ENCODE results near the gene CDH13. TPM values are rescaled to one million over a fixed set of nuclear protein-coding genes. Genes with fewer than 3 reads are reported as not detected.

Gene CDH13
- polyA plus RNA-seq, 1 donor from 2014 or later = 3.2 TPM

- no peaks in the 10 kb centered on the region for H3K79me2 ChIP-seq (replicated peaks; ENCODE audit: insufficient read depth, low read length)
- no peaks in the 10 kb centered on the region for H3F3A ChIP-seq (ENCODE audit: insufficient read depth, low read length, poor library complexity, severe bottlenecking)
- H3K4me3 ChIP-seq (ENCODE audit: low read length) = no peak overlapping the region
- H3K27me3 ChIP-seq (ENCODE audit: insufficient read depth, low read depth, low read length) = no peaks in the 10 kb centered on the region
- H3K9me3 ChIP-seq (ENCODE audit: low read length) = no peaks in the 10 kb centered on the region
- TF ChIP-seq, protein P1, sequence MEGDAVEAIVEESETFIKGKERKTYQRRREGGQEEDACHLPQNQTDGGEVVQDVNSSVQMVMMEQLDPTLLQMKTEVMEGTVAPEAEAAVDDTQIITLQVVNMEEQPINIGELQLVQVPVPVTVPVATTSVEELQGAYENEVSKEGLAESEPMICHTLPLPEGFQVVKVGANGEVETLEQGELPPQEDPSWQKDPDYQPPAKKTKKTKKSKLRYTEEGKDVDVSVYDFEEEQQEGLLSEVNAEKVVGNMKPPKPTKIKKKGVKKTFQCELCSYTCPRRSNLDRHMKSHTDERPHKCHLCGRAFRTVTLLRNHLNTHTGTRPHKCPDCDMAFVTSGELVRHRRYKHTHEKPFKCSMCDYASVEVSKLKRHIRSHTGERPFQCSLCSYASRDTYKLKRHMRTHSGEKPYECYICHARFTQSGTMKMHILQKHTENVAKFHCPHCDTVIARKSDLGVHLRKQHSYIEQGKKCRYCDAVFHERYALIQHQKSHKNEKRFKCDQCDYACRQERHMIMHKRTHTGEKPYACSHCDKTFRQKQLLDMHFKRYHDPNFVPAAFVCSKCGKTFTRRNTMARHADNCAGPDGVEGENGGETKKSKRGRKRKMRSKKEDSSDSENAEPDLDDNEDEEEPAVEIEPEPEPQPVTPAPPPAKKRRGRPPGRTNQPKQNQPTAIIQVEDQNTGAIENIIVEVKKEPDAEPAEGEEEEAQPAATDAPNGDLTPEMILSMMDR (IDR thresholded peaks at IDR 0.05; ENCODE audit: poor library complexity, severe bottlenecking) = no peak
- TF ChIP-seq RAD21 (conservative IDR thresholded peaks at IDR 0.05) (no peak), EZH2 (IDR thresholded peaks at IDR 0.05; ENCODE audit: borderline replicate concordance, insufficient read depth, low read length, poor library complexity, severe bottlenecking) (no peak), POLR2AphosphoS5 (IDR thresholded peaks at IDR 0.05) (no peak), TAF1 (IDR thresholded peaks at IDR 0.05; ENCODE audit: low read depth) (no peak), SMC3 (conservative IDR thresholded peaks at IDR 0.05; ENCODE audit: poor library complexity) (no peak)
- TF ChIP-seq, protein P2, sequence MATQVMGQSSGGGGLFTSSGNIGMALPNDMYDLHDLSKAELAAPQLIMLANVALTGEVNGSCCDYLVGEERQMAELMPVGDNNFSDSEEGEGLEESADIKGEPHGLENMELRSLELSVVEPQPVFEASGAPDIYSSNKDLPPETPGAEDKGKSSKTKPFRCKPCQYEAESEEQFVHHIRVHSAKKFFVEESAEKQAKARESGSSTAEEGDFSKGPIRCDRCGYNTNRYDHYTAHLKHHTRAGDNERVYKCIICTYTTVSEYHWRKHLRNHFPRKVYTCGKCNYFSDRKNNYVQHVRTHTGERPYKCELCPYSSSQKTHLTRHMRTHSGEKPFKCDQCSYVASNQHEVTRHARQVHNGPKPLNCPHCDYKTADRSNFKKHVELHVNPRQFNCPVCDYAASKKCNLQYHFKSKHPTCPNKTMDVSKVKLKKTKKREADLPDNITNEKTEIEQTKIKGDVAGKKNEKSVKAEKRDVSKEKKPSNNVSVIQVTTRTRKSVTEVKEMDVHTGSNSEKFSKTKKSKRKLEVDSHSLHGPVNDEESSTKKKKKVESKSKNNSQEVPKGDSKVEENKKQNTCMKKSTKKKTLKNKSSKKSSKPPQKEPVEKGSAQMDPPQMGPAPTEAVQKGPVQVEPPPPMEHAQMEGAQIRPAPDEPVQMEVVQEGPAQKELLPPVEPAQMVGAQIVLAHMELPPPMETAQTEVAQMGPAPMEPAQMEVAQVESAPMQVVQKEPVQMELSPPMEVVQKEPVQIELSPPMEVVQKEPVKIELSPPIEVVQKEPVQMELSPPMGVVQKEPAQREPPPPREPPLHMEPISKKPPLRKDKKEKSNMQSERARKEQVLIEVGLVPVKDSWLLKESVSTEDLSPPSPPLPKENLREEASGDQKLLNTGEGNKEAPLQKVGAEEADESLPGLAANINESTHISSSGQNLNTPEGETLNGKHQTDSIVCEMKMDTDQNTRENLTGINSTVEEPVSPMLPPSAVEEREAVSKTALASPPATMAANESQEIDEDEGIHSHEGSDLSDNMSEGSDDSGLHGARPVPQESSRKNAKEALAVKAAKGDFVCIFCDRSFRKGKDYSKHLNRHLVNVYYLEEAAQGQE (IDR thresholded peaks at IDR 0.05; ENCODE audit: borderline replicate concordance) = no peak
- H3K27ac ChIP-seq (ENCODE audit: low read length) = no peak overlapping the region
- no peaks in the 10 kb centered on the region for H4K20me1 ChIP-seq (ENCODE audit: insufficient read depth)
- no peaks in the 10 kb centered on the region for H3K9me2 ChIP-seq (ENCODE audit: insufficient read depth, low read length)
- H3K4me2 ChIP-seq (ENCODE audit: low read length) = no peak overlapping the region
- H2AFZ ChIP-seq (ENCODE audit: low read depth, low read length) = no peak overlapping the region
- no peaks in the 10 kb centered on the region for H3K36me3 ChIP-seq (ENCODE audit: insufficient read depth, low read length)
- H3K9ac ChIP-seq (ENCODE audit: low read length) = no peak overlapping the region
These were observed 228.7 kb downstream of the CDH13 start for GRCh38 chr16:82855471-82855870.

DNA sequence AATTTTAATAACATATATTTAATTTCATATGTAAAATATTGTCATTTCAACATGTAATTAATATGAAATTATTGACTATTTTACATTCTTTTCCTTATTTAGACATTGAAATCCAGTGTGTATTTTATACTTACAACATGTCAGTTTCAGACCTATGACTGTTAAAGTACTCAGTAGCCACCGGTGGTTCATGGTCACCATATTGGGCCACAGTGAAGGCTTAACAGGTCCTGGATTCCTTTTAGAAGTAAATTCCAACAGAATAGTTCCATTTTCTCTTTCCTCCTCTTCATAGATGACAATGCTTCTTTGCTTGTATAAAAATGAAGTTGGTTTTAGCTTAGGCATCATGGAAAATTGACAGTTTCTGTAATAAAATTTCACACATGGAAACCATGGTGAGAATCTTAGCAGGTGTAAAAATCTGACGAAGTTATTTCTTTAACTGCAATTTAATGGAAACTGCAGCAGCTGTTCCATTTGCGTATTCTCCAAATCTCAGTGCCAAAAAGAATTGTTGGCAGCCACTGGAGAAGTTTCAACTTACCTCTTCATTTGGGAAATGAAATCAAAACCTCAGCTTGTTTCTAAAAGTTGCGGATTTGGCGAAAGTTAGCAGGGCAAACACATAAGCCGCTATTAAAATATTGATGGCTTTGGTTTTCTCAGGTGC is 231.1 kb downstream of the CDH13 start:
- no peak overlapping the region for H3K4me2 ChIP-seq (ENCODE audit: low read length)
- no peak overlapping the region for H2AFZ ChIP-seq (ENCODE audit: low read depth, low read length)
- no peak overlapping the region for H3K9ac ChIP-seq (ENCODE audit: low read length)
- H3K9me2 ChIP-seq (ENCODE audit: insufficient read depth, low read length) = no peaks in the 10 kb centered on the region
- H3K36me3 ChIP-seq (ENCODE audit: insufficient read depth, low read length) = no peaks in the 10 kb centered on the region
- no peak overlapping the region for H3K4me3 ChIP-seq (ENCODE audit: low read length)
- H3F3A ChIP-seq (ENCODE audit: insufficient read depth, low read length, poor library complexity, severe bottlenecking) = no peaks in the 10 kb centered on the region
- TF ChIP-seq, protein P1 (IDR thresholded peaks at IDR 0.05; ENCODE audit: poor library complexity, severe bottlenecking) = no peak
- no peak for TF ChIP-seq POLR2AphosphoS5 (IDR thresholded peaks at IDR 0.05)
- no peak for TF ChIP-seq MXI1 (conservative IDR thresholded peaks at IDR 0.05; ENCODE audit: poor library complexity, severe bottlenecking)
- TF ChIP-seq TAF1 (IDR thresholded peaks at IDR 0.05; ENCODE audit: low read depth) = no peak
- no peak for TF ChIP-seq SMC3 (conservative IDR thresholded peaks at IDR 0.05; ENCODE audit: poor library complexity)
- TF ChIP-seq, protein P2 (IDR thresholded peaks at IDR 0.05; ENCODE audit: borderline replicate concordance) = no peak
- no peak for TF ChIP-seq RAD21 (conservative IDR thresholded peaks at IDR 0.05)
- no peak for TF ChIP-seq EZH2 (IDR thresholded peaks at IDR 0.05; ENCODE audit: borderline replicate concordance, insufficient read depth, low read length, poor library complexity, severe bottlenecking)
- TF ChIP-seq EP300 (conservative IDR thresholded peaks at IDR 0.05; ENCODE audit: poor library complexity, severe bottlenecking) = no peak
- no peaks in the 10 kb centered on the region for H3K27me3 ChIP-seq (ENCODE audit: insufficient read depth, low read depth, low read length)
- no peaks in the 10 kb centered on the region for H3K9me3 ChIP-seq (ENCODE audit: low read length)
- H3K27ac ChIP-seq (ENCODE audit: low read length) = no peak overlapping the region
- no peaks in the 10 kb centered on the region for H3K79me2 ChIP-seq (replicated peaks; ENCODE audit: insufficient read depth, low read length)
- H4K20me1 ChIP-seq (ENCODE audit: insufficient read depth) = no peaks in the 10 kb centered on the region

Measured in neural cell (in vitro differentiated cells).